NT2/D1 (cell line): ENCODE data around the gene CLMP.

ENCODE experiments used
- DNase-seq: peaks from one replicate; pipeline ENCODE4 v3.0.0-alpha.2; 2011; ENCODE audit warnings: low read depth, low spot score
- H3K27me3 ChIP-seq: 2 replicates; pipeline ENCODE4 v1.6.0; 2011; ENCODE audit warnings: mild to moderate bottlenecking; ENCODE audit not compliant: insufficient read length, insufficient read depth
- H3K36me3 ChIP-seq: 2 replicates; pipeline ENCODE4 v1.6.1; 2011; ENCODE audit warnings: mild to moderate bottlenecking, low read length, mixed read lengths; ENCODE audit not compliant: insufficient read depth, insufficient read length
- H3K4me1 ChIP-seq: 2 replicates; pipeline ENCODE4 v1.5.1; 2011; ENCODE audit not compliant: insufficient read depth, insufficient read length
- H3K4me3 ChIP-seq: 2 replicates; pipeline ENCODE4 v1.5.1; 2011; ENCODE audit warnings: low read depth; ENCODE audit not compliant: insufficient read length
- H3K9ac ChIP-seq: 2 replicates; pipeline ENCODE4 v1.6.0; 2011; ENCODE audit warnings: low read depth; ENCODE audit not compliant: insufficient read length
- H3K9me3 ChIP-seq: 2 replicates; pipeline ENCODE4 v1.5.1; 2011; ENCODE audit warnings: mild to moderate bottlenecking, low read length; ENCODE audit not compliant: insufficient read depth
- SUZ12 ChIP-seq: IDR thresholded peaks from 2 replicates; pipeline ENCODE4 v1.6.1; 2011; ENCODE audit not compliant: insufficient read length, insufficient read depth; ENCODE audit errors: extremely low read depth
- YY1 ChIP-seq: IDR thresholded peaks from 2 replicates; pipeline ENCODE4 v1.6.1; 2011; ENCODE audit not compliant: insufficient read length, insufficient read depth
- ZNF274 ChIP-seq: IDR thresholded peaks from 2 replicates; pipeline ENCODE4 v1.6.1; 2011; ENCODE audit warnings: mild to moderate bottlenecking, low read depth, low read length

The CLMP gene

GRCh38 chr11:123085497-123085896 is 109.6 kb downstream of the CLMP start:
- H3K36me3 ChIP-seq, result peaks cover 13% of the 10 kb centered on the region
- TF ChIP-seq SUZ12, result no peak
- no peaks in the 10 kb centered on the region for H3K27me3 ChIP-seq
- H3K9ac ChIP-seq, result no peak overlapping the region
- H3K4me1 ChIP-seq, result no peaks in the 10 kb centered on the region
- peaks cover 4% of the 10 kb centered on the region; the same call in 1 of the 2 replicates for H3K9me3 ChIP-seq
- no peak for DNase-seq
- H3K4me3 ChIP-seq, result no peak overlapping the region

GRCh38 chr11:123084454-123084853 is 110.6 kb downstream of the CLMP start:
- peaks cover 20% of the 10 kb centered on the region for H3K36me3 ChIP-seq
- no peak for TF ChIP-seq ZNF274
- TF ChIP-seq YY1, result no peak
- H3K27me3 ChIP-seq, result no peaks in the 10 kb centered on the region
- H3K4me3 ChIP-seq, result no peak overlapping the region
- no peak overlapping the region for H3K9ac ChIP-seq
- no peak for DNase-seq
- H3K9me3 ChIP-seq, result peaks cover 4% of the 10 kb centered on the region; the same call in 1 of the 2 replicates
- H3K4me1 ChIP-seq, result no peaks in the 10 kb centered on the region

GRCh38 chr11:123083623-123084029 is 111.4 kb downstream of the CLMP start:
- no peak overlapping the region for H3K4me3 ChIP-seq
- H3K36me3 ChIP-seq, result peaks cover 20% of the 10 kb centered on the region
- H3K9ac ChIP-seq, result no peak overlapping the region
- no peak for TF ChIP-seq YY1
- no peak for TF ChIP-seq ZNF274
- no peak for TF ChIP-seq SUZ12
- no peak for DNase-seq
- no peaks in the 10 kb centered on the region for H3K4me1 ChIP-seq
- H3K27me3 ChIP-seq, result no peaks in the 10 kb centered on the region
- peaks cover 4% of the 10 kb centered on the region; the same call in 1 of the 2 replicates for H3K9me3 ChIP-seq

GRCh38 chr11:123082977-123083376 is 112.1 kb downstream of the CLMP start:
- TF ChIP-seq ZNF274 (no peak), SUZ12 (no peak), YY1 (no peak)
- no peaks in the 10 kb centered on the region for H3K4me1 ChIP-seq
- H3K4me3 ChIP-seq, result no peak overlapping the region
- DNase-seq, result no peak
- peaks cover 20% of the 10 kb centered on the region for H3K36me3 ChIP-seq
- no peaks in the 10 kb centered on the region for H3K27me3 ChIP-seq
- H3K9ac ChIP-seq, result no peak overlapping the region
- H3K9me3 ChIP-seq, result peaks cover 4% of the 10 kb centered on the region; the same call in 1 of the 2 replicates

GRCh38 chr11:123080015-123080414 is 115.0 kb downstream of the CLMP start:
- TF ChIP-seq ZNF274 (no peak), SUZ12 (no peak), YY1 (no peak)
- no peaks in the 10 kb centered on the region for H3K27me3 ChIP-seq
- H3K4me3 ChIP-seq, result no peak overlapping the region
- H3K36me3 ChIP-seq, result peaks cover 17% of the 10 kb centered on the region
- no peak for DNase-seq
- no peak overlapping the region for H3K9ac ChIP-seq
- H3K9me3 ChIP-seq, result peaks cover 4% of the 10 kb centered on the region; the same call in 1 of the 2 replicates
- no peaks in the 10 kb centered on the region for H3K4me1 ChIP-seq

GRCh38 chr11:123076484-123076883 is 118.6 kb downstream of the CLMP start:
- Histone ChIP-seq H3K36me3 (peaks cover 20% of the 10 kb centered on the region), H3K9ac (no peak overlapping the region), H3K4me1 (no peaks in the 10 kb centered on the region), H3K4me3 (no peak overlapping the region), H3K9me3 (no peaks in the 10 kb centered on the region), H3K27me3 (no peaks in the 10 kb centered on the region)
- no peak for TF ChIP-seq ZNF274
- TF ChIP-seq YY1, result no peak
- TF ChIP-seq SUZ12, result no peak
- no peak for DNase-seq

- Histone ChIP-seq H3K4me3 (no peak overlapping the region), H3K4me1 (no peaks in the 10 kb centered on the region)
Measured at GRCh38 chr11:123073343-123074057, 121.5 kb downstream of the CLMP start.

More at GRCh38 chr11:123073343-123074057, 121.5 kb downstream of the CLMP start:
- Histone ChIP-seq H3K36me3 (peaks cover 17% of the 10 kb centered on the region), H3K27me3 (no peaks in the 10 kb centered on the region), H3K9ac (no peak overlapping the region), H3K9me3 (no peaks in the 10 kb centered on the region)
- DNase-seq, result no peak
- no peak for TF ChIP-seq YY1
- TF ChIP-seq ZNF274, result no peak
- no peak for TF ChIP-seq SUZ12
